ENCODE measurements around the gene RUVBL2. TPM values are rescaled to one million over a fixed set of nuclear protein-coding genes. Genes with fewer than 3 reads are reported as not detected.

The RUVBL2 gene
- total and polyA plus RNA-seq, 2 of the 4 experiments (the other 2 are of a cell fraction): 196 to 391 TPM

DNA sequence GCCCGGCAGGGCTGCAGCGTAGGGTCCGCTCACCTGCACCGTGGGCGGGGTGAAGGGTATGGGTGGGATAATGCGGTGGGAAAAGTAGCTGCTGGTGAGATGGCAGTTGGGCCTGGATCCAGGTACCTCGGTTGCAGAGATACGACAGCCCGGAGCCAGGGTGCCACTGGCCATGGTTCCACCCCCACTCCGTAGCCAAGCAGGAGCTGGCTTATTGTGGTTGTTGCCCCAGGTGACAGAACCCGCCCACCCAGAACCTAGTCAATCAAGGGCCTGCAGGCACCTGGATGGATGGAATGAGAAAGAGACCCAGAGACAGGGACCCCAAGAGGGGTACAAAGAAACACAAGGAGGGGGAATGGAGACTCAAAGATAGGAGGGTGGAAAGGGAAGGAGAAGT, 26.7 kb downstream of the RUVBL2 start:
- dilution Hi-C loops (cut with HindIII; ENCODE audit: low sequenced_read_pairs, unreplicated experiment) (no loop called here), intact Hi-C loops (cut with micrococcal nuclease) (no loop called here), in situ Hi-C loops (cut with MboI; ENCODE audit: low sequenced_read_pairs) (no loop called here)
- Histone ChIP-seq H4K8ac (ENCODE audit: low read depth in 2 of 2, low read length in 2 of 2) (no peak overlapping the region), H3K9me1 (ENCODE audit: insufficient read depth, low read length) (0 out of 2 replicates have a peak, but pooled peaks cover 3% of the 10 kb centered on the region), H2AFZ (replicated peaks; ENCODE audit: low read length, poor library complexity) (no peak overlapping the region), H3K18ac (ENCODE audit: low read depth, low read length) (no peak overlapping the region), H3K14ac (replicated peaks; ENCODE audit: low read depth, low read length) (no peak overlapping the region), H2AK9ac (replicated peaks; ENCODE audit: low read depth, low read length, poor library complexity) (no peak overlapping the region), H3K36me3 (ENCODE audit: control insufficient read depth, insufficient read depth, low read length) (peaks cover 8% of the 10 kb centered on the region), H3K9me3 (ENCODE audit: control insufficient read depth, insufficient read depth, low read length) (no peaks in the 10 kb centered on the region), H2AK5ac (ENCODE audit: low read depth, low read length) (no peak overlapping the region), H4K5ac (ENCODE audit: low read depth, low read length) (no peak overlapping the region), H3K4me3 (ENCODE audit: insufficient read depth, low read depth, low read length) (no peak overlapping the region), H3K9ac (ENCODE audit: low read depth, low read length) (no peak overlapping the region), H3K4ac (ENCODE audit: low read depth, low read length) (no peak overlapping the region), H3K27ac (ENCODE audit: insufficient read depth, low read length) (no peak overlapping the region), H2BK20ac (ENCODE audit: low read depth, low read length) (no peak overlapping the region), H2BK15ac (ENCODE audit: low read depth, low read length) (no peak overlapping the region), H3K23ac (ENCODE audit: low read depth, low read length) (no peak overlapping the region), H3K79me1 (ENCODE audit: low read depth in 1 of 2, low read length in 2 of 2) (no peaks in the 10 kb centered on the region; a peak in 1 of 4 replicates), H2BK5ac (ENCODE audit: low read depth, low read length, poor library complexity, severe bottlenecking) (no peak overlapping the region), H4K20me1 (ENCODE audit: insufficient read depth, low read length) (no peaks in the 10 kb centered on the region), H3K4me2 (ENCODE audit: low read depth, low read length) (no peak overlapping the region), H4K91ac (ENCODE audit: insufficient read depth, low read depth, low read length) (no peak overlapping the region), H2BK120ac (ENCODE audit: low read depth, low read length) (no peak overlapping the region), H3K56ac (ENCODE audit: extremely low read depth, insufficient read depth, low read length) (no peak overlapping the region), H3K4me1 (ENCODE audit: control insufficient read depth, insufficient read depth, low read length) (peaks cover 5% of the 10 kb centered on the region; the same call in 1 of the 2 replicates), H3K27me3 (ENCODE audit: control insufficient read depth, insufficient read depth, low read length) (peaks cover 2% of the 10 kb centered on the region; the same call in 1 of the 2 replicates)
- POLR2A ChIA-PET (ENCODE audit: unreplicated experiment): no interaction called here
- no peak for TF ChIP-seq MXI1 (IDR thresholded peaks at IDR 0.05; ENCODE audit: borderline replicate concordance, low read depth, low read length)
- no peak for ATAC-seq (ENCODE audit: low read depth)
- WGBS, 2 experiments (ENCODE audit: extremely low coverage in 2 of 2, insufficient read length in 1 of 2): no CpG with 5 or more reads among the region's 11 CpGs
- no peak for DNase-seq
- CTCF ChIA-PET: no interaction called here
- BruUV-seq (replicated peaks): no TSS peak

All from IMR-90 (cell line).